ENCODE data around the gene MRPL24.
A peak's percentile ranks its signal among the peaks of the same experiment; 100 is the strongest.

Gene MRPL24

DNA sequence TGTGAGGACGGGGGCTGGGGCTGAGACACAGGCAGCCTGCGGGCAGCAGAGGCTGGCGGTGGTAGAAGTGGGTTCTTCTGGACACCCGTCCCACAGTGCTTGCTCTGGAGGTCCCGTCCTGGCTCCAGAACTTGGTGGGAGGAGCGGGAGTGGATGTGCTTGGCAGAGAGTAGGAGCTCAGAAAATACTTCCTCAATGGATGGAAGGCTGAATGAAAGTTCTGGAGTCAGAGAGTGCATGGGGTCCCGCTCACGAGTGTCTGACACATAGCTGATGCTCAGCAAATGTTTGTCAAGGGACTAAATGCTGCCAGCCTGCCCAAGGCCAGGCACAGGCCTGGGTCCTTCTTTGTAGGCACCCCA is 50.2 kb downstream of the MRPL24 start:
- Mint-ChIP-seq H3K4me1 (peaks cover 55% of the 10 kb centered on the region), H3K36me3 (ENCODE audit: low read depth) (no peaks in the 10 kb centered on the region), H3K4me3 (peak overlapping the region; percentile 81 to 85 (median 84)), H3K9me3 (no peaks in the 10 kb centered on the region), H3K27ac (peak overlapping the region; percentile 85 to 95 (median 95)), H3K27me3 (ENCODE audit: low read depth) (peaks cover 6% of the 10 kb centered on the region)
- TF ChIP-seq, protein P1, sequence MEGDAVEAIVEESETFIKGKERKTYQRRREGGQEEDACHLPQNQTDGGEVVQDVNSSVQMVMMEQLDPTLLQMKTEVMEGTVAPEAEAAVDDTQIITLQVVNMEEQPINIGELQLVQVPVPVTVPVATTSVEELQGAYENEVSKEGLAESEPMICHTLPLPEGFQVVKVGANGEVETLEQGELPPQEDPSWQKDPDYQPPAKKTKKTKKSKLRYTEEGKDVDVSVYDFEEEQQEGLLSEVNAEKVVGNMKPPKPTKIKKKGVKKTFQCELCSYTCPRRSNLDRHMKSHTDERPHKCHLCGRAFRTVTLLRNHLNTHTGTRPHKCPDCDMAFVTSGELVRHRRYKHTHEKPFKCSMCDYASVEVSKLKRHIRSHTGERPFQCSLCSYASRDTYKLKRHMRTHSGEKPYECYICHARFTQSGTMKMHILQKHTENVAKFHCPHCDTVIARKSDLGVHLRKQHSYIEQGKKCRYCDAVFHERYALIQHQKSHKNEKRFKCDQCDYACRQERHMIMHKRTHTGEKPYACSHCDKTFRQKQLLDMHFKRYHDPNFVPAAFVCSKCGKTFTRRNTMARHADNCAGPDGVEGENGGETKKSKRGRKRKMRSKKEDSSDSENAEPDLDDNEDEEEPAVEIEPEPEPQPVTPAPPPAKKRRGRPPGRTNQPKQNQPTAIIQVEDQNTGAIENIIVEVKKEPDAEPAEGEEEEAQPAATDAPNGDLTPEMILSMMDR (IDR thresholded peaks at IDR 0.05; ENCODE audit: unreplicated experiment in 3 of 3) = no peak

DNA sequence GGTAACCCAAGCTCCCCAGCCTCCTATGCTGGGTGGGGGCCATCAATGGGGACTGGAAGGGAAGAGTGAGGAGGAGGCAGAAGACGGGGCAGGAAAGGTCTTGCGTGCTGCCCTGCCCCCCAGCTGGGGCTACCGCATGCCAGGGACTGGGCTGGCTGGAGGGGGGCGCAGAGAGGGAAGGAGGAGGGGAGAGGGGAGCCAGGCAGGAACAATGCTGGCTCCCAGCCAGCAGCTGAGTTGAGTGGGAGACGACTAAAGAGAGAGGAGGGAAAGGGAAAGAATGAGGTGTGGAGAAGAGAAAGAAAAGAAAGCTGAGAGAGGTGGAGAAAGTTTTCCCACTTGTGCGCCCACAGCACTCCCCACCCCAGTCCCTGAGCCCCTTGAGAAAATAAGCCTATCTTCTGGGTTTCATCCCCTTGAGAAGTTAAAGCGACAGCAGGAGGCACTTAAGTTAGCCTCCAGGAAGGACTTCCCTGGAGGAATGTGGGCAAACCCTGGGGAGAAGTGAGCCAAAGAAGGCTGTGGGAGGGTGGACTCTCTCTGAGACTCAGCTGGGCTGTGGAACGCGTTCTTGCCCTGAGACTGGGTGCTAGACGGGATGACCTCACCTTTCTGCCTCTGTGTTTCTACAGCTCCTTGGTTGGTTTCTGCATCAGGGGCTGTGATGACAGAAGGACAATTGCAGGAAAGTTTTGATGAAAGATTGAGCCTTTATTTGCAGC is 50.8 kb downstream of the MRPL24 start:
- H3K9me3 Mint-ChIP-seq = no peaks in the 10 kb centered on the region
- peak overlapping the region; percentile 81 to 85 (median 84) for H3K4me3 Mint-ChIP-seq
- TF ChIP-seq, protein P1 (IDR thresholded peaks at IDR 0.05; ENCODE audit: unreplicated experiment in 3 of 3) = no peak
- H3K27me3 Mint-ChIP-seq (ENCODE audit: low read depth) = peaks cover 6% of the 10 kb centered on the region
- peaks cover 55% of the 10 kb centered on the region for H3K4me1 Mint-ChIP-seq
- no peaks in the 10 kb centered on the region for H3K36me3 Mint-ChIP-seq (ENCODE audit: low read depth)
- H3K27ac Mint-ChIP-seq = peak overlapping the region; percentile 85 to 95 (median 95)

DNA sequence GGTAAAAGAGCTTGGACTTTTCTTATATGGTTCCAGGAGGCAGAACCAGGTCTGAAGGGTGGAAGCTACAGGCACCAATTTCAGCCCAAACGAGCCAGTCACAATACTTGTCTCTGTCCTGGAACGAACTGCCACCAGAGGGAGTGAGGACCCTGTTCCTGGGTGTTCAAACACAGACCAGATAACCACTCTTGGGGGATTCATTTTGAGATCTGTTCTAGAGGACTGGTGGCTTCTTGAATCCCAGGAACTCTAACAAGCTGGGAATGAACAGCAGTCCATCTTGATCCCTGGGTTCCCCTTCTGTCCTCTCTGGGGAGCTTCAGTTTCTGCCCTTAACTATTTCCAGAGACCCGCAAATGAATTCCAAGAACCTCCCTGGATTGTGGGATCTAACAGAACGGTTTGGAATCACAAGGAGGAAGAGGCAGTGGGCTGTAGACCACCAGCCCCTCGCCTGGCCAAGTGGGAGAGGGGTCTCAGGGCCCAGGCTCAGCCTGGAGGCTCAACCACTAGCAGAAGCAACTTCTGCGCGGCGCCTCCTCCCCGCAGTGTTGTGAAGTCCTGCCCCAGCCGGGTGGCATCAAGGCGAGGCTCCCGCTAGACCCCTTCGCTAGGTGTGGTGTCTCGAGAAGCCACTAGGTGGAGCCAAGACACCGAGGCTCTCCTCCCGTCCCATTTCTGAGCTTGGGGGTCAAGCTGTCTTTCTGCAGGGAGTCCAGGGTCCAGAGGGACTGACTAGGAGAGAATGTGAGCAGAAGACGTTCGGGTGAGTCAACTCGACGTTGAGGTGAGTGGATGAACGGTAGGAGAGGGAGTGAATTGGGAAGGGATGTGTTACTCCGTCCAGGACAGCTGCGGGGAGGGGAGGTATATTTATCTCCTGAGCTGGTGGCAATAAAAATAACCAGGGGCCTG is 51.6 kb downstream of the MRPL24 start:
- peaks cover 50% of the 10 kb centered on the region for H3K4me1 Mint-ChIP-seq
- H3K27me3 Mint-ChIP-seq (ENCODE audit: low read depth) = peaks cover 6% of the 10 kb centered on the region
- H3K9me3 Mint-ChIP-seq = no peaks in the 10 kb centered on the region
- no peaks in the 10 kb centered on the region for H3K36me3 Mint-ChIP-seq (ENCODE audit: low read depth)
- H3K27ac Mint-ChIP-seq = peak overlapping the region; percentile 85 to 95 (median 95)
- peak overlapping the region; percentile 81 to 85 (median 84) for H3K4me3 Mint-ChIP-seq
- TF ChIP-seq, protein P1 (IDR thresholded peaks at IDR 0.05; ENCODE audit: unreplicated experiment in 3 of 3) = peak; percentile 85 to 93 (median 85)
